ENCODE data around the gene SEM1. TPM values are rescaled to one million over a fixed set of nuclear protein-coding genes. Genes with fewer than 3 reads are reported as not detected.

The SEM1 gene
- total and polyA plus RNA-seq, 2 of the 8 experiments (the other 6 are each of a cell fraction or from before 2014, with no cell fraction given), result 20.8 to 75.3 TPM

- TF ChIP-seq, protein P1, sequence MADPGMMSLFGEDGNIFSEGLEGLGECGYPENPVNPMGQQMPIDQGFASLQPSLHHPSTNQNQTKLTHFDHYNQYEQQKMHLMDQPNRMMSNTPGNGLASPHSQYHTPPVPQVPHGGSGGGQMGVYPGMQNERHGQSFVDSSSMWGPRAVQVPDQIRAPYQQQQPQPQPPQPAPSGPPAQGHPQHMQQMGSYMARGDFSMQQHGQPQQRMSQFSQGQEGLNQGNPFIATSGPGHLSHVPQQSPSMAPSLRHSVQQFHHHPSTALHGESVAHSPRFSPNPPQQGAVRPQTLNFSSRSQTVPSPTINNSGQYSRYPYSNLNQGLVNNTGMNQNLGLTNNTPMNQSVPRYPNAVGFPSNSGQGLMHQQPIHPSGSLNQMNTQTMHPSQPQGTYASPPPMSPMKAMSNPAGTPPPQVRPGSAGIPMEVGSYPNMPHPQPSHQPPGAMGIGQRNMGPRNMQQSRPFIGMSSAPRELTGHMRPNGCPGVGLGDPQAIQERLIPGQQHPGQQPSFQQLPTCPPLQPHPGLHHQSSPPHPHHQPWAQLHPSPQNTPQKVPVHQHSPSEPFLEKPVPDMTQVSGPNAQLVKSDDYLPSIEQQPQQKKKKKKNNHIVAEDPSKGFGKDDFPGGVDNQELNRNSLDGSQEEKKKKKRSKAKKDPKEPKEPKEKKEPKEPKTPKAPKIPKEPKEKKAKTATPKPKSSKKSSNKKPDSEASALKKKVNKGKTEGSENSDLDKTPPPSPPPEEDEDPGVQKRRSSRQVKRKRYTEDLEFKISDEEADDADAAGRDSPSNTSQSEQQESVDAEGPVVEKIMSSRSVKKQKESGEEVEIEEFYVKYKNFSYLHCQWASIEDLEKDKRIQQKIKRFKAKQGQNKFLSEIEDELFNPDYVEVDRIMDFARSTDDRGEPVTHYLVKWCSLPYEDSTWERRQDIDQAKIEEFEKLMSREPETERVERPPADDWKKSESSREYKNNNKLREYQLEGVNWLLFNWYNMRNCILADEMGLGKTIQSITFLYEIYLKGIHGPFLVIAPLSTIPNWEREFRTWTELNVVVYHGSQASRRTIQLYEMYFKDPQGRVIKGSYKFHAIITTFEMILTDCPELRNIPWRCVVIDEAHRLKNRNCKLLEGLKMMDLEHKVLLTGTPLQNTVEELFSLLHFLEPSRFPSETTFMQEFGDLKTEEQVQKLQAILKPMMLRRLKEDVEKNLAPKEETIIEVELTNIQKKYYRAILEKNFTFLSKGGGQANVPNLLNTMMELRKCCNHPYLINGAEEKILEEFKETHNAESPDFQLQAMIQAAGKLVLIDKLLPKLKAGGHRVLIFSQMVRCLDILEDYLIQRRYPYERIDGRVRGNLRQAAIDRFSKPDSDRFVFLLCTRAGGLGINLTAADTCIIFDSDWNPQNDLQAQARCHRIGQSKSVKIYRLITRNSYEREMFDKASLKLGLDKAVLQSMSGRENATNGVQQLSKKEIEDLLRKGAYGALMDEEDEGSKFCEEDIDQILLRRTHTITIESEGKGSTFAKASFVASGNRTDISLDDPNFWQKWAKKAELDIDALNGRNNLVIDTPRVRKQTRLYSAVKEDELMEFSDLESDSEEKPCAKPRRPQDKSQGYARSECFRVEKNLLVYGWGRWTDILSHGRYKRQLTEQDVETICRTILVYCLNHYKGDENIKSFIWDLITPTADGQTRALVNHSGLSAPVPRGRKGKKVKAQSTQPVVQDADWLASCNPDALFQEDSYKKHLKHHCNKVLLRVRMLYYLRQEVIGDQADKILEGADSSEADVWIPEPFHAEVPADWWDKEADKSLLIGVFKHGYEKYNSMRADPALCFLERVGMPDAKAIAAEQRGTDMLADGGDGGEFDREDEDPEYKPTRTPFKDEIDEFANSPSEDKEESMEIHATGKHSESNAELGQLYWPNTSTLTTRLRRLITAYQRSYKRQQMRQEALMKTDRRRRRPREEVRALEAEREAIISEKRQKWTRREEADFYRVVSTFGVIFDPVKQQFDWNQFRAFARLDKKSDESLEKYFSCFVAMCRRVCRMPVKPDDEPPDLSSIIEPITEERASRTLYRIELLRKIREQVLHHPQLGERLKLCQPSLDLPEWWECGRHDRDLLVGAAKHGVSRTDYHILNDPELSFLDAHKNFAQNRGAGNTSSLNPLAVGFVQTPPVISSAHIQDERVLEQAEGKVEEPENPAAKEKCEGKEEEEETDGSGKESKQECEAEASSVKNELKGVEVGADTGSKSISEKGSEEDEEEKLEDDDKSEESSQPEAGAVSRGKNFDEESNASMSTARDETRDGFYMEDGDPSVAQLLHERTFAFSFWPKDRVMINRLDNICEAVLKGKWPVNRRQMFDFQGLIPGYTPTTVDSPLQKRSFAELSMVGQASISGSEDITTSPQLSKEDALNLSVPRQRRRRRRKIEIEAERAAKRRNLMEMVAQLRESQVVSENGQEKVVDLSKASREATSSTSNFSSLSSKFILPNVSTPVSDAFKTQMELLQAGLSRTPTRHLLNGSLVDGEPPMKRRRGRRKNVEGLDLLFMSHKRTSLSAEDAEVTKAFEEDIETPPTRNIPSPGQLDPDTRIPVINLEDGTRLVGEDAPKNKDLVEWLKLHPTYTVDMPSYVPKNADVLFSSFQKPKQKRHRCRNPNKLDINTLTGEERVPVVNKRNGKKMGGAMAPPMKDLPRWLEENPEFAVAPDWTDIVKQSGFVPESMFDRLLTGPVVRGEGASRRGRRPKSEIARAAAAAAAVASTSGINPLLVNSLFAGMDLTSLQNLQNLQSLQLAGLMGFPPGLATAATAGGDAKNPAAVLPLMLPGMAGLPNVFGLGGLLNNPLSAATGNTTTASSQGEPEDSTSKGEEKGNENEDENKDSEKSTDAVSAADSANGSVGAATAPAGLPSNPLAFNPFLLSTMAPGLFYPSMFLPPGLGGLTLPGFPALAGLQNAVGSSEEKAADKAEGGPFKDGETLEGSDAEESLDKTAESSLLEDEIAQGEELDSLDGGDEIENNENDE (IDR thresholded peaks at IDR 0.05; ENCODE audit: insufficient replicate concordance, low read length), result no peak
- TF ChIP-seq PHF8 (conservative IDR thresholded peaks at IDR 0.05; ENCODE audit: low read depth, low read length), result no peak
These were observed 18.5 kb upstream of the SEM1 start (continued) for GRCh38 chr7:96728139-96728538.
